ENCODE data around the gene CPNE8. TPM values are rescaled to one million over a fixed set of nuclear protein-coding genes. Genes with fewer than 3 reads are reported as not detected.

The CPNE8 gene
- total and polyA plus RNA-seq, 9 donors = 4.6 to 16.1 (median 9.5) TPM

DNA sequence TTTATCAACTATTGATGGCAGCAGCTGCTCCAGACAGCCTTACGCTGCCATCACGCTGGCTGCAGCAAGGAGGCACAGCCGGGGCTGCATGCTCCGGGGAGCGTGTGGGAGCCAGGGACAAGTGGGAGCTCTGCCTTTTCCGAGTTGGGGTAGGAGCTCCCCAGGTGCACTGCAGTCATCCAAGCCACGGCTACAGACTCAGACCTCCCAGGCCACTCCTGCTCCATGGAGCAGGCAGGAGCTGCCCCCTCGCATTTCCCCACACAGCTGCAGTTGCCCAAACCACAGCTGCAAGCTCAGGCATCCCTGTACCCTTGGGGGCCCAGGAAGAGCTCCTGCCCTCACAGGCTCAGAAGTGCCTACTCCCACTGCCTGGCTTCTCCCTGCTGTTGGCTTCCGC is 184.7 kb downstream of the CPNE8 start:
- Histone ChIP-seq H3K36me3 (no peaks in the 10 kb centered on the region), H3K4me3 (no peak overlapping the region), H3K27me3 (no peaks in the 10 kb centered on the region), H3K9me3 (no peaks in the 10 kb centered on the region), H3K27ac (no peak overlapping the region), H3K4me1 (ENCODE audit: insufficient read depth) (no peaks in the 10 kb centered on the region)
- TF ChIP-seq, protein P1, sequence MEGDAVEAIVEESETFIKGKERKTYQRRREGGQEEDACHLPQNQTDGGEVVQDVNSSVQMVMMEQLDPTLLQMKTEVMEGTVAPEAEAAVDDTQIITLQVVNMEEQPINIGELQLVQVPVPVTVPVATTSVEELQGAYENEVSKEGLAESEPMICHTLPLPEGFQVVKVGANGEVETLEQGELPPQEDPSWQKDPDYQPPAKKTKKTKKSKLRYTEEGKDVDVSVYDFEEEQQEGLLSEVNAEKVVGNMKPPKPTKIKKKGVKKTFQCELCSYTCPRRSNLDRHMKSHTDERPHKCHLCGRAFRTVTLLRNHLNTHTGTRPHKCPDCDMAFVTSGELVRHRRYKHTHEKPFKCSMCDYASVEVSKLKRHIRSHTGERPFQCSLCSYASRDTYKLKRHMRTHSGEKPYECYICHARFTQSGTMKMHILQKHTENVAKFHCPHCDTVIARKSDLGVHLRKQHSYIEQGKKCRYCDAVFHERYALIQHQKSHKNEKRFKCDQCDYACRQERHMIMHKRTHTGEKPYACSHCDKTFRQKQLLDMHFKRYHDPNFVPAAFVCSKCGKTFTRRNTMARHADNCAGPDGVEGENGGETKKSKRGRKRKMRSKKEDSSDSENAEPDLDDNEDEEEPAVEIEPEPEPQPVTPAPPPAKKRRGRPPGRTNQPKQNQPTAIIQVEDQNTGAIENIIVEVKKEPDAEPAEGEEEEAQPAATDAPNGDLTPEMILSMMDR (IDR thresholded peaks at IDR 0.05) = no peak
- no peak for TF ChIP-seq EP300 (IDR thresholded peaks at IDR 0.05)
- TF ChIP-seq POLR2A (IDR thresholded peaks at IDR 0.05) = no peak
- DNase-seq = no peak
- intact Hi-C loops (cut with DNase I) = no loop called here
- WGBS, 3 donors = 92 to 95% (median 93%) methylated on average over 9 of the region's 9 CpGs

GRCh38 chr12:38713294-38713693 is 192.1 kb downstream of the CPNE8 start:
- Histone ChIP-seq H3K4me3 (no peak overlapping the region), H3K27ac (no peak overlapping the region), H3K36me3 (no peaks in the 10 kb centered on the region), H3K9me3 (no peaks in the 10 kb centered on the region), H3K27me3 (no peaks in the 10 kb centered on the region), H3K4me1 (ENCODE audit: insufficient read depth) (no peaks in the 10 kb centered on the region)
- 76 to 79% (median 77%) methylated on average over 6 of the region's 6 CpGs for WGBS, 3 donors
- TF ChIP-seq, protein P1 (IDR thresholded peaks at IDR 0.05) = no peak
- no peak for TF ChIP-seq EP300 (IDR thresholded peaks at IDR 0.05)
- TF ChIP-seq POLR2A (IDR thresholded peaks at IDR 0.05) = no peak
- no peak for DNase-seq
- intact Hi-C loops (cut with DNase I) = no loop called here

DNA sequence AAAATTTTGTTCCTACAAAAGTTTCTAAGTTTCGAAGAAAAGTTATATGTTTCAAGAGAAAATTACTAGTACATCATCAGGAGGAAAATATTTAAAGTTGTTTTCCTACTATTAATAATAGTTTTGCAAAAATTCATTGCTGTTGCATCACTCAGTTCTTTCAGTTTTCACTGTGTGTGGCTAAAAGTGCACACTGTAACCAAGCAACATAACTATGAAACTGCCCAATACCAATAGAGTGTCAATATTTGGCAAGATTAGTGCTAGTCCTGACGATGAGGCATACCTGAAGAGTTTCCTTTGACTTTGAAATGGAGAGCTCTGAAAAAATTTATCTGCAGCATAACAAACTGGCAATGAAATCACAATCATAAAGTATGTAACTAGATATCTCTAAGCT is 194.3 kb downstream of the CPNE8 start:
- no peak for DNase-seq
- Histone ChIP-seq H3K9me3 (no peaks in the 10 kb centered on the region), H3K27me3 (no peaks in the 10 kb centered on the region), H3K27ac (no peak overlapping the region), H3K36me3 (no peaks in the 10 kb centered on the region), H3K4me3 (no peak overlapping the region), H3K4me1 (ENCODE audit: insufficient read depth) (no peaks in the 10 kb centered on the region)
- 56 to 79% (median 60%) methylated on average over 2 of the region's 2 CpGs for WGBS, 3 donors
- TF ChIP-seq EP300 (IDR thresholded peaks at IDR 0.05) (no peak), POLR2A (IDR thresholded peaks at IDR 0.05) (no peak)
- TF ChIP-seq, protein P1 (IDR thresholded peaks at IDR 0.05) = no peak
- intact Hi-C loops (cut with DNase I) = no loop called here

DNA sequence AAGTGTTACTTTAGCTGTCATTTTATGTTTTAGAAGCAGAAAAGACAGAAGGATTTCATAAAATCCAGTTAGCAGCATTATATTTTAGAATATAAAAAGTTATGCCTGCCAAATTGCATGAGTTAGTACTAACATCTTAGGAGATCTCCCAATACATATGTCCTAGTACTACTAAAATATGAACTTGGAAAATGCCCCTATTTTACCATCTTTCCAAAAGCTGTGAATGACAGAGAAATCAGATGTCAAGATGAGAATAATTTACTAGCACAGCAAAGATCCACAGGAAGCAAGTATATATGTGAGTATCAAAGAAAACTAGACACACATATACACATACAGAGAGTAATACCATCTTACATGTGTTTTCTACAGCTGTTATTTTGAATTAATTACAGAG is 196.9 kb downstream of the CPNE8 start:
- intact Hi-C loops (cut with DNase I) = no loop called here
- no peak overlapping the region for H3K27ac ChIP-seq
- H3K4me3 ChIP-seq = no peak overlapping the region
- no peak for DNase-seq
- H3K4me1 ChIP-seq (ENCODE audit: insufficient read depth) = no peaks in the 10 kb centered on the region
- TF ChIP-seq EP300 (IDR thresholded peaks at IDR 0.05) = no peak
- TF ChIP-seq, protein P1 (IDR thresholded peaks at IDR 0.05) = no peak
- no peak for TF ChIP-seq POLR2A (IDR thresholded peaks at IDR 0.05)
- no peaks in the 10 kb centered on the region for H3K9me3 ChIP-seq
- H3K27me3 ChIP-seq = no peaks in the 10 kb centered on the region
- no peaks in the 10 kb centered on the region for H3K36me3 ChIP-seq

DNA sequence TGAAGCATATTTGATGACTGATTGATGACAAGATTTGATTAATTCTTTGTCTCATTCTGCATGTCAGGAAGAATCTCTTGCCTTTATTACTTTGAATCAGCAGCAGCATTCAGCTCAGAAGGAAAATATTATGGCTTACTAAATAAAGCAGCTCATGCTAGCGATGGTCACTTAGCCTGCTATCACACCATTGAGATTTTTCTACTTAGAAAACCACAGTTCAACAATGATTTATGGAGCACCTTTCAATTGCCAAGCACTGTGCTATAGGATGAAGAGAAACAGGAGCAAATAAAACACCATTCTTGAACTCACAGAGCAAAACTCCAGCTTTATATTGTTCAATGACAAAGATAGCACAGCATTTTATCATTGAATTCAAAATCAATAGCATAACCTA is 197.7 kb downstream of the CPNE8 start:
- TF ChIP-seq EP300 (IDR thresholded peaks at IDR 0.05) (no peak), POLR2A (IDR thresholded peaks at IDR 0.05) (no peak)
- TF ChIP-seq, protein P1 (IDR thresholded peaks at IDR 0.05) = no peak
- intact Hi-C loops (cut with DNase I) = no loop called here
- Histone ChIP-seq H3K4me1 (ENCODE audit: insufficient read depth) (no peaks in the 10 kb centered on the region), H3K4me3 (no peak overlapping the region), H3K27ac (no peak overlapping the region), H3K27me3 (no peaks in the 10 kb centered on the region), H3K9me3 (no peaks in the 10 kb centered on the region), H3K36me3 (no peaks in the 10 kb centered on the region)
- no peak for DNase-seq
- WGBS, 3 donors = 80 to 92% (median 81%) methylated on average over 1 of the region's 1 CpG

Data from ovary (tissue), 9 donors.